ENCODE results near the gene NSRP1.
"Not testable (repeated sequence)": the region's sequence is repeated elsewhere in the genome, so short reads cannot be mapped to it uniquely, and the experiment has no call there.

NSRP1 gene

DNA sequence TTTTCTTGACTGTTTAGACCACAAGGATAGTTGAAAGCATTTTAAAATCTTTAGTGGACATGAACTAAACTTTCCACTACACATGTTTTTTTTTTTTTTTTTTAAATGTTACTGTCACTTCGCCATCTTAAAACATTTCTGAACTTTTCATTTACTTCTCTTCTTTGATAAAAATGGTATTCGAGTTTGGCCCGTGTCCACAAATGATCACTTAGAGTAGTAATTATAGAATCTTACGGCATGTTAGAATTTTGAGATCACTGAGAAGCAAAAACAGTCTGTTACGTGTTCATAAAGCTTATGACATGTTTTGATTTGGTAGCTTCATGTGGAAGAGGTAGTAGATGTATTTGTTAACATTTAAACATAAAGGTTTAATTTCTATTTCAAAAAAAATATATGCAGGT lies 1.1 kb downstream of the NSRP1 start:
- H3K4me3 ChIP-seq (ENCODE audit: low read depth, low read length) = peak overlapping the region; percentile 79
- DNase-seq (ENCODE audit: low read depth) = no peak
- TF ChIP-seq, protein P1, sequence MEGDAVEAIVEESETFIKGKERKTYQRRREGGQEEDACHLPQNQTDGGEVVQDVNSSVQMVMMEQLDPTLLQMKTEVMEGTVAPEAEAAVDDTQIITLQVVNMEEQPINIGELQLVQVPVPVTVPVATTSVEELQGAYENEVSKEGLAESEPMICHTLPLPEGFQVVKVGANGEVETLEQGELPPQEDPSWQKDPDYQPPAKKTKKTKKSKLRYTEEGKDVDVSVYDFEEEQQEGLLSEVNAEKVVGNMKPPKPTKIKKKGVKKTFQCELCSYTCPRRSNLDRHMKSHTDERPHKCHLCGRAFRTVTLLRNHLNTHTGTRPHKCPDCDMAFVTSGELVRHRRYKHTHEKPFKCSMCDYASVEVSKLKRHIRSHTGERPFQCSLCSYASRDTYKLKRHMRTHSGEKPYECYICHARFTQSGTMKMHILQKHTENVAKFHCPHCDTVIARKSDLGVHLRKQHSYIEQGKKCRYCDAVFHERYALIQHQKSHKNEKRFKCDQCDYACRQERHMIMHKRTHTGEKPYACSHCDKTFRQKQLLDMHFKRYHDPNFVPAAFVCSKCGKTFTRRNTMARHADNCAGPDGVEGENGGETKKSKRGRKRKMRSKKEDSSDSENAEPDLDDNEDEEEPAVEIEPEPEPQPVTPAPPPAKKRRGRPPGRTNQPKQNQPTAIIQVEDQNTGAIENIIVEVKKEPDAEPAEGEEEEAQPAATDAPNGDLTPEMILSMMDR (IDR thresholded peaks at IDR 0.05; ENCODE audit: low read depth, low read length, missing control alignments) = no peak

DNA sequence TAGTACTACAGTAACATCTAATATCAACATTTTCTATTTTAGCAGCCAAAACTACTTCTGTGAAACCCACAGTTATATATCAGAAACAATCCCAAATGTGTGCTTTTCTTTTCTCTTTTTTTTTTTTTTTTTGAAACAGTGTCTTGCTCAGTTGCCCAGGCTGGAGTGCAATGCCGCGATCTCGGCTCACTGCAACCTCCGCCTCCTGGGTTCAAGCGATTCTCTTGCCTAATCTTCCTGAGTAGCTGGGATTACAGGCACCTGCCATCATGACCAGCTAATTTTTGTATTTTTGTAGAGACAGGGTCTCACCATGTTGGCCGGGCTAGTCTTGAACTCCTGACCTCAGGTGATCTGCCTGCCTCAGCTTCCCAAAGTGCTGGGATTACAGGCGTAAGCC lies 2.0 kb downstream of the NSRP1 start:
- DNase-seq (ENCODE audit: low read depth); H3K4me3 ChIP-seq (ENCODE audit: low read depth, low read length): not testable (repeated sequence)

DNA sequence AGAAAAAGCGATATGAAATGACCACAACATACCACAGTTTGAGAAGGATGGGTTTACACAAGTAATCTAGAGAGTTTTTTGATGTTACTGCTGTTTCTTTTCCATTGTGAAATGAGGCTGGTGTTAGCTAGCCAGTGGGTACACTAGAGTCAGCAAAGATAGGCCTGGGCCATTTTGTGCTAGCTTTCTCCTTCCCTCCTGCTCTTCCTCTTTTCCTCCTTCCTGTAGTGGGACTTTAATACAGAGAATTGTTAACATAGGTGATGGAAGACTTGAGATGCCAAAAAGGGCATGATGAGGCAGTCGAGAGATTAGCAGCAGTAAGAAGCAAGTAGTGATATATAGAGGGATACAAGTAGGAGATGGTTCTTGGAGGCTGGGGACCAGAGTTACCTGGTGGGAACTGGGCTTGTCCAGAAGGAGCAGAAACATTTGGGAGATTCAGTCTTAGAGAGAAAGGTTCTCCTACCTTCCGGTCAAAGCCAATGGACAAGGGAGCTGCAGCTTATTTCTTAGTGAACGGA lies 7.7 kb downstream of the NSRP1 start:
- no peak for DNase-seq (ENCODE audit: low read depth)
- no peak overlapping the region for H3K4me3 ChIP-seq (ENCODE audit: low read depth, low read length)
- TF ChIP-seq, protein P1 (IDR thresholded peaks at IDR 0.05; ENCODE audit: low read depth, low read length, missing control alignments) = no peak

DNA sequence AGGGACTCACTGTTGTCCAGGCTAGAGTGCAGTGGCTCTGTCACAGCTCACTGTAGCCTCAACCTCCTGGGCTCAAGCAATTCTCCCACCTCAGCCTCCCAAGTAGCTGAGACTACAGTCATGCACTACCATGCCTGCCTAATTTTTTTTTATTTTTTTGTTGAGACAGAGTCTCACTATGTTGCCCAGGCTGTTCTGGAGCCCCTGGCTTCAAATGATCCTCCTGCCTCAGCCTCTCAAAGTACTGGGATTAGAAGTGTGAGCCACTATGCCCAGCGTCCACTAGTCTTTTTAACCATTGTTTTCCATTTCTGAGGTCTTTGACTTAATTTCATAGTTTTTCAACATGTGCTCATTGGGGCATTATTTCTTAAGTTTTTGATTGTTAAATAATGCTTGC lies 13.5 kb downstream of the NSRP1 start:
- no peak overlapping the region for H3K4me3 ChIP-seq (ENCODE audit: low read depth, low read length)
- no peak for DNase-seq (ENCODE audit: low read depth)
- TF ChIP-seq, protein P1 (IDR thresholded peaks at IDR 0.05; ENCODE audit: low read depth, low read length, missing control alignments) = no peak

DNA sequence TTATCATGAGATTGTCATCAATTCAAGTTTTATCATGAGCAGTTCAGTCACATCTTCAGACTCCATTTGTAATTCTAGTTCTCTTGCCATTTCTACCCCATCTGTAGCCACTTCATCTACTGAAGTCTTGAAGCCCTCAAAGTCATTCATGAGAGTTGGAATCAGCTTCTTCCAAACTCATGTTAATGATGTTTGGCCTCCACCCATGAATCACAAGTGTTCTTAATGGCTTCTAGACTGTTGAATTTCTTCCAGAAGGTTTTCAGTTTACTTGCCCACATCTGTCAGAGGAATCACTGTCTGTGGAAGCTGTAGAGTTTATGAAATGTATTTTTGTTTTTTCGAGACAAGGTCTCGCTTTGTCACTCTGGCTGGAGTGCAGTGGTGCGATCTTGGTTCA lies 16.0 kb downstream of the NSRP1 start:
- no peak overlapping the region for H3K4me3 ChIP-seq (ENCODE audit: low read depth, low read length)
- TF ChIP-seq, protein P1 (IDR thresholded peaks at IDR 0.05; ENCODE audit: low read depth, low read length, missing control alignments) = no peak
- no peak for DNase-seq (ENCODE audit: low read depth)

DNA sequence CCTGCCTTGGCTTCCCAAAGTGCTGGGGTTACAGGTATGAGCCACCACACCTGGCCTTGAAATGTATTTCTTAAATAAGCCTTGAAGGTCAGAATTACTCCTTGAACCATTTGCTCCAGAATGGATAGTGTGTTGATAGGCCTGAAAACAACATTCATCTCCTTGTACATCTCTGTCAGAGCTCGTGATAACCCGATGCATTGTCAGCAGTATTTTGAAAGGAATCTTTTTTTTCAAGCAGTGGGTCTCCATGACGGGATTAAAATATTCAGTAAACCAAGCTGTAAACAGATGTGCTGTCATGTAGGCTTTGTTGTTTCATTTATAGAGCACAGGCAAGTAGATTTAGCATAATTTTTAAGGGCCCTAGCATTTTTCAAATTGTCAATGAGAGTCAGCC lies 16.6 kb downstream of the NSRP1 start:
- no peak overlapping the region for H3K4me3 ChIP-seq (ENCODE audit: low read depth, low read length)
- DNase-seq (ENCODE audit: low read depth) = no peak
- TF ChIP-seq, protein P1 (IDR thresholded peaks at IDR 0.05; ENCODE audit: low read depth, low read length, missing control alignments) = no peak

DNA sequence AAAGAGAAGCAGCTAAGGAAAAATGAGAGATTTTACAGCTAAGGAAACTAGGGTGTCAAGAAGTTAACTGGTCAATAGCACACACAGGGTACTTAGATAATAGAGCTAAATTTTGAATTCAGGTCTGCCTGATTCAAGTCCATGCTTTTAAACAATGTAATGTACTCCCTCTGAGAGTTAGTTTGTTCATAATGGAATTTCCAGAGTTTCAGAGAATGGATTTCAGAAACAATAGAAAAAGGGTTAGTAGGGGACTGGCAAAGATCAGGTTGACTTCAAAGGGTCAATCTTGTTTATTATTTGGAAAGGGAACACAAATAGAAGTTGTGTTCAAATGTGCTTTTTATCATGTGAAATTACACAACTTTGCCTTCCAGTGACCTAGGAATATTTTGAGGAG lies 17.9 kb downstream of the NSRP1 start:
- TF ChIP-seq, protein P1 (IDR thresholded peaks at IDR 0.05; ENCODE audit: low read depth, low read length, missing control alignments) = no peak
- H3K4me3 ChIP-seq (ENCODE audit: low read depth, low read length) = no peak overlapping the region
- no peak for DNase-seq (ENCODE audit: low read depth)
